ENCODE measurements around the gene SLC43A2. TPM values are rescaled to one million over a fixed set of nuclear protein-coding genes. Genes with fewer than 3 reads are reported as not detected.
A peak's percentile ranks its signal among the peaks of the same experiment; 100 is the strongest.

SLC43A2 gene
- total RNA-seq, 2 experiments from 2014 or later, result 9.0 to 10.2 TPM

DNA sequence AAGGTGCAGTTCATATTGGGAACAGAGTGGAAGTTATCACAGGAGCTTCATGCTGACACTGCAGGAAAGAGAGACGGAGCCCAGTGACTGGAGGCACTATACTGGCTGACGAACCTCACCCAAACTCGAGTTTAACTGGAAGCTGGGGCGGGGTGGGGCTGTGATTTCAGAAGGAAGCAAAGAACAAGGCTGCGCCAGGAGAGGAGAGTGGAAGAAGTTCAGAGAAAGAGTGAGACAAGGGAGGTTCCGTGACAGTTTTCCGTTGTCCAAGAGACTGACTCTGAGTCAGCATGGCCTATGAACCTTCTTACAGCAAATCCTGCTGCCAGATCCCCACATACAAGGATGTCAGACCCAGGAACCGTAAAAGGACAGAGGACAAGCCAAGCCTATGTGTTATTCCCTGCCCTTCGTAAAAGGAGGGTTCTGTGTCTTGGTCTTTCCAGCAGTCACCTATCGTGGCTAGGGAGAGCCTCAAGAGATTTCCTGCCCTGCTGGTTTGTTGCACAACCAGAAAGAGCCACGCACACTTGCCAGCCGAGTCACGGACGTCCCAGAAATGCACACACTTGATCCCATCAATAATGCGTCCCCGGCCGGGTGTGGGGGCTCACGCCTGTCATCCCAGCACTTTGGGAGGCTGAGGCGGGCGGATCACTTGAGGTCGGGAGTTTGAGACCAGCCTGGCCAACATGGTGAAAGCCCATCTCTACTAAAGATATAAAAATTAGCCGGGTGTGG, 71.1 kb downstream of the SLC43A2 start:
- no peak overlapping the region for H3K4me3 Mint-ChIP-seq
- POLR2A ChIA-PET, result no interaction called here
- intact Hi-C loops (cut with DNase I, micrococcal nuclease), result no loop called here
- Histone ChIP-seq H3K9me3 (ENCODE audit: control insufficient read depth in 1 of 2, insufficient read depth in 1 of 2, low read length in 2 of 2) (no peaks in the 10 kb centered on the region), H3K4me3 (ENCODE audit: low read length) (no peak overlapping the region), H3K4me1 (ENCODE audit: insufficient read depth, low read length) (peaks cover 23% of the 10 kb centered on the region), H3K36me3 (ENCODE audit: insufficient read depth, low read length) (peaks cover 22% of the 10 kb centered on the region), H3K27me3 (ENCODE audit: control insufficient read depth in 1 of 2, insufficient read depth in 2 of 2, low read length in 2 of 2) (no peaks in the 10 kb centered on the region), H3K27ac (ENCODE audit: low read depth in 1 of 2, low read length in 2 of 2) (no peak overlapping the region)
- no peak overlapping the region for H3K27ac Mint-ChIP-seq
- peaks cover 21% of the 10 kb centered on the region for H3K4me1 Mint-ChIP-seq (ENCODE audit: low read depth)
- ATAC-seq (ENCODE audit: poor library complexity) (no peak), DNase-seq (no peak)
- TF ChIP-seq, protein P1, sequence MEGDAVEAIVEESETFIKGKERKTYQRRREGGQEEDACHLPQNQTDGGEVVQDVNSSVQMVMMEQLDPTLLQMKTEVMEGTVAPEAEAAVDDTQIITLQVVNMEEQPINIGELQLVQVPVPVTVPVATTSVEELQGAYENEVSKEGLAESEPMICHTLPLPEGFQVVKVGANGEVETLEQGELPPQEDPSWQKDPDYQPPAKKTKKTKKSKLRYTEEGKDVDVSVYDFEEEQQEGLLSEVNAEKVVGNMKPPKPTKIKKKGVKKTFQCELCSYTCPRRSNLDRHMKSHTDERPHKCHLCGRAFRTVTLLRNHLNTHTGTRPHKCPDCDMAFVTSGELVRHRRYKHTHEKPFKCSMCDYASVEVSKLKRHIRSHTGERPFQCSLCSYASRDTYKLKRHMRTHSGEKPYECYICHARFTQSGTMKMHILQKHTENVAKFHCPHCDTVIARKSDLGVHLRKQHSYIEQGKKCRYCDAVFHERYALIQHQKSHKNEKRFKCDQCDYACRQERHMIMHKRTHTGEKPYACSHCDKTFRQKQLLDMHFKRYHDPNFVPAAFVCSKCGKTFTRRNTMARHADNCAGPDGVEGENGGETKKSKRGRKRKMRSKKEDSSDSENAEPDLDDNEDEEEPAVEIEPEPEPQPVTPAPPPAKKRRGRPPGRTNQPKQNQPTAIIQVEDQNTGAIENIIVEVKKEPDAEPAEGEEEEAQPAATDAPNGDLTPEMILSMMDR (IDR thresholded peaks at IDR 0.05), result no peak
- no peaks in the 10 kb centered on the region for H3K27me3 Mint-ChIP-seq
- no peaks in the 10 kb centered on the region for H3K9me3 Mint-ChIP-seq
- peaks cover 44% of the 10 kb centered on the region for H3K36me3 Mint-ChIP-seq (ENCODE audit: low read depth)
- CTCF ChIA-PET, result no interaction called here

DNA sequence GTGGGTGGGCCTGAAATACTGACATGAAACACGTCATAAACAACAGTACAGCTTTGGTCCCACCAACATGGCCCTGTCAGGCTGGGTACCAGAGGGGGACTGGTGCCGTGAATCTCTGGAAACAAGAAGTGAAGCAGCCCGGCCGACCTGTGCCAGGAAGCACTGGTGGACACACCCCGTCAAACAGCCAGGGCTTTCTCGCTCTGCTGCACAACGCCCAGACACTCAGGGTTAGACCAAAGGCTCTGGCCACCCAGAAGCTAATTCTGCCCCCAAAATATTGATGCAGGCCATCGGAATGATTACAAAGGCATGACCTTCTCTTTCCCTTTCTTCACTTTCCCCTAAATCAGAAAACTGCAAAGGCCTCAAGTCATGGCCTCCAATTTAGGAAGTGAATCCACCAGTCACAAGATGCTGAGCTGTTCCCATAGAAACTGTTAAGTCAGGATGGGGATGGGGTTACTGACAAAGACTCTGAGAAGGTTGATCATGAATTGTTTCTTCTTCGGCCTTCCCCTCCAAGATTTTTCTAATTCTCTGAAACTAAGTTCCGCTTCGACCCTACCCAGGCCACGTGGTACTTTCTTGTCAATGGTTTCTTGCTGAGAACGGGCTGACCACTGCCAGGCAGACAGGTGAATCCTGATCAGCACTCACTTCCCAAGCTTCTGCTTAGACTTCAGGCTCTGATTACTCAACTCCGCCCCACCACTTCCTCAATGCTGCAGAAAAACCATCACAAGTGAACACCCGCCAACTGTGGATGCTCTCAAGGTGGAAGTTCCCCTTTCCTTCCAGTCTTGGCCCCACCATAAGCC, 72.8 kb downstream of the SLC43A2 start:
- no peak overlapping the region for H3K4me3 Mint-ChIP-seq
- CTCF ChIA-PET, result no interaction called here
- POLR2A ChIA-PET, result no interaction called here
- DNase-seq (peak in 3 of 14 experiments; percentile 23 to 64 (median 58)), ATAC-seq (ENCODE audit: poor library complexity) (no peak)
- TF ChIP-seq, protein P1 (IDR thresholded peaks at IDR 0.05), result no peak
- peaks cover 54% of the 10 kb centered on the region for H3K36me3 Mint-ChIP-seq (ENCODE audit: low read depth)
- H3K4me1 Mint-ChIP-seq (ENCODE audit: low read depth), result peaks cover 12% of the 10 kb centered on the region
- no peak overlapping the region for H3K27ac ChIP-seq (ENCODE audit: low read depth in 1 of 2, low read length in 2 of 2)
- no peak overlapping the region for H3K27ac Mint-ChIP-seq
- H3K27me3 Mint-ChIP-seq, result no peaks in the 10 kb centered on the region
- no peaks in the 10 kb centered on the region for H3K9me3 ChIP-seq (ENCODE audit: control insufficient read depth in 1 of 2, insufficient read depth in 1 of 2, low read length in 2 of 2)
- intact Hi-C loops (cut with DNase I, micrococcal nuclease), result no loop called here
- H3K36me3 ChIP-seq (ENCODE audit: insufficient read depth, low read length), result peaks cover 39% of the 10 kb centered on the region
- H3K4me1 ChIP-seq (ENCODE audit: insufficient read depth, low read length), result peaks cover 13% of the 10 kb centered on the region
- H3K27me3 ChIP-seq (ENCODE audit: control insufficient read depth in 1 of 2, insufficient read depth in 2 of 2, low read length in 2 of 2), result no peaks in the 10 kb centered on the region
- no peak overlapping the region for H3K4me3 ChIP-seq (ENCODE audit: low read length)
- no peaks in the 10 kb centered on the region for H3K9me3 Mint-ChIP-seq

DNA sequence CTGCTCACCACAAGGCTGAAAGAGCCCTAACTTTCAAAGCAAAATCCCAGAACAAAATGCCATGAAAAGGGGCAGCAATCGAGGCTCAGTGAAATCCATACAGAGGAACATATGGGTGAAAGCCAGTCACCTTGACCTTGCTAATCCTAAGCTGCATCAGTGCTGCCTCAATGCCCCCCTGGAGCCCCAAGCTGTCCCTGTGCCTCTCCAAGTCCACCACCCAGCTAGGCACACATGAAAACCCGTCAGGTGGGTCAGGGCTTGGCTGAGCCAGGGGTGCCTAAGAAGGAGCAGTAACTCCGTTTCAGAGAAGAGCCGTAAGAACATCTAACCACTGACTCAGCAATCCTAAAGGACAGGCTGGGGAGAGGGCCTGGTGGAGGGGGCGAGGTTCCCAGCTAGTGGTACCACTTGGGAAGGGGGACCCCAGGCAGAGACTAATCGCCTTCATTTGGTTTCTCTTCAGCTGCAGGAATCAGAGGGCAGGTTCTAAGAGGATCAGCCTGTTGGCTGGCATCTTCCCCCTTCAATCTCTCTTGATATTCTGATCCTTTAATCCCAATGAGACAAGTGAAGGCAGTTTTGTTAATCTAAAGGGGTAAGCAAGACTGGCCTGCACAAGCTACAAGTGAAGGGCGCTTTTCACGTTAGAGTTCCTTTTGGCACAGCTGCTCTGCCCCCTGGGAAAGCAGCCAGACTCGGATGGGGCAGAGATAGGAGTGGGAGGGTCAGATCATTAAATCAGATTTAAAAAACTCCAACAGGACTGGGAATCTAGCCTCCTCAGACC, 73.7 kb downstream of the SLC43A2 start:
- H3K36me3 ChIP-seq (ENCODE audit: insufficient read depth, low read length), result peaks cover 48% of the 10 kb centered on the region
- no peaks in the 10 kb centered on the region for H3K9me3 ChIP-seq (ENCODE audit: control insufficient read depth in 1 of 2, insufficient read depth in 1 of 2, low read length in 2 of 2)
- H3K27ac Mint-ChIP-seq, result no peak overlapping the region
- no peaks in the 10 kb centered on the region for H3K27me3 ChIP-seq (ENCODE audit: control insufficient read depth in 1 of 2, insufficient read depth in 2 of 2, low read length in 2 of 2)
- H3K4me1 ChIP-seq (ENCODE audit: insufficient read depth, low read length), result peaks cover 5% of the 10 kb centered on the region
- TF ChIP-seq, protein P1 (IDR thresholded peaks at IDR 0.05), result no peak
- peaks cover 7% of the 10 kb centered on the region for H3K4me1 Mint-ChIP-seq (ENCODE audit: low read depth)
- intact Hi-C loops (cut with DNase I, micrococcal nuclease), result no loop called here
- DNase-seq (no peak), ATAC-seq (ENCODE audit: poor library complexity) (no peak)
- no peaks in the 10 kb centered on the region for H3K9me3 Mint-ChIP-seq
- no peak overlapping the region for H3K27ac ChIP-seq (ENCODE audit: low read depth in 1 of 2, low read length in 2 of 2)
- CTCF ChIA-PET, result interaction anchor here (0.7 kb wide), 1 partner anchor 222 kb away, joined by 4 read pairs; no protein-coding TSS in a partner anchor
- POLR2A ChIA-PET, result interaction anchor here (0.7 to 1.0 kb wide), 2 partner anchors 91 to 275 kb away, joined by 3 to 7 read pairs; no protein-coding TSS in a partner anchor
- no peak overlapping the region for H3K4me3 ChIP-seq (ENCODE audit: low read length)
- H3K4me3 Mint-ChIP-seq, result no peak overlapping the region
- no peaks in the 10 kb centered on the region for H3K27me3 Mint-ChIP-seq
- H3K36me3 Mint-ChIP-seq (ENCODE audit: low read depth), result peaks cover 63% of the 10 kb centered on the region

All from CD4-positive, alpha-beta T cell (primary cell).